GM21619 (cell line): ENCODE data around the gene ZSCAN10.
"Not testable (repeated sequence)": the region's sequence is repeated elsewhere in the genome, so short reads cannot be mapped to it uniquely, and the experiment has no call there.

Experiments
- ATAC-seq: cut with Tn5 transposase; IDR thresholded peaks from one replicate; pipeline ENCODE4 v1.9.1; 2021; ENCODE audit not compliant: unreplicated experiment

ZSCAN10 gene

DNA sequence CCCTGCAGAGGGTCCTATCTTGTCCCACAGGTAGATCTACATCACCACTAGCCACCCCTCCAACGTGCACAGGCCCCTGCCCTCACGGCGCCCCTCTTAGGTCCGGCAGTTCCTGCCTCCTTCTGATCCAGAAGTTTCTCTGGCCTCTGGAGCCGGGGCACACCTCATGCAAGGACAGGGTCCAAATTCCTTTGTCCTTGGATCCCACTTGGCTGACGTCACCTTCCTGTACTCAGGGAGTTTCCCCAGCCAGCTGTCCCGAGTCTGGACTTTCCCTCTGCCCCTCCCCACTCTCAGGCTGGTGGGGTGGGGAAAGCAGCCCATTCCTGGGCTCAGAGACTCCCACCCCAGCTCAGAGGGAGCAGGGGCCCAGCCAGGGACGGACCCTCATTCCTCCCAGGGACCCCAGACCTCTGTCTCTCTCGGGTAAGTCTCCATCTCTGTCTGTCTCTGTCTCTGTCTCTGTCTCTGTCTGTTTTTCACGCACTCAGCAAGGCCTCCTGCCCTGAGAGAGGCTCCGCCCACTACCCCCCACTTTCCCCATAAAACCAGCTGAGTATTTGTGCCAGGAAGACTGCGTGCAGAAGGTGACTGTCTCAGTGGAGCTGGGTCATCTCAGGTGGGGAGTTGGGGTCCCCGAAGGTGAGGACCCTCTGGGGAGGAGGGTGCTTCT, 33.9 kb downstream of the ZSCAN10 start, which contains the start of gene IL32:
IL32 (plus strand) TSS at position 572 of the 673 bp plus-strand sequence. CDS start 172 bp downstream, outside the sequence.
- peak; percentile 50 for ATAC-seq

DNA sequence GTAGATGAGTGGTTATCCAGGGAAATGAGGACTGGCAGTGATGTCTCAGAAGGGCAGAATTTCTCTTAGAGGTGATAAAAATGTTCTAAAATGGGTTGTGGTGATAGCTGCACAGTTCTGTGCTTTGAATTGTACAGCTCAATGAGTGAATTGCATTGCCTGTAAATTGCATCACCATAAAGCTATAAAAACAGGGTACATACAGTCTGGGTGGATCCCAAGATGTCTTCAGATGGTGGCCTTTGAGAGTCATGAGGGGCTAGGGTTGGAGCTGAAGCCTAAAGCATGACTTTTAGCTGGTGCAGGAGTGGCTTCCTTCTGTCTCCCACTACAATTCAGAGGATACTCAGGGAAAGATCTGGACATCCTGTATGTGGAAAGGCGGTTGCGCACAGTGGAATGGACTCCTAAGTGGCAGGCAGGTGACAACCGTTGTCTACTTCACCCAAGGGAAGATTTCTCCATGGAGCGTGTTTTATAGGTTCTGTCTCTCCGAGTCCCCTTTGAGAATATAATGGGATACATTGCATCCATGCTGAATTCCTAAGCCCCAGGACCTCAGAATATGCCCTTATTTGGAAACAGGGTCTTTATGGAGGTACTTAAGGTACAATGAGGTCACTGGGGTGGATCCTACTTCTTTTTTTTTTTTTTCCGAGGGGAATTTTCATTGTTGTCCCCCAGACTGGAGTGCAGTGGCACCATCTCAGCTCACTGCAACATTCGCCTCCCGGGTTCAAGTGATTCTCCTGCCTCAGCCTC, 35.3 kb downstream of the ZSCAN10 start:
- no peak for ATAC-seq

DNA sequence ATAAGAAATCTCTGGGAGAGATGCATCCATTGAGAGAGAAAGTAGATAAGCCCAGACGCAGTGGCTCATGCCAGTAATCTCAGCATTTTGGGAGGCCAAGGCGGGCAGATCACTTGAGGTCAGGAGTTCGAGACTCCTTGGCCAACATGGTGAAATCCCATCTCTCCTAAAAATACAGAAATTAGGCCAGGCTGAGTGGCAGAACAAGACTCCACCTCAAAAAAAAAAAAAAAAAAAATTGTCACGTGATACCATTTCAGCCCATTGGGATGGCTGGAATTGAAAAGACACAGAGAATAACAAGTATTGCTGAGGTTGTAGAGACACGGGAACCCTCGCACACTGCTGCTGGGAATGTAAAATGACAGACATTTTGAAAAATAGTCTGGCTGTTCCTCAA, 36.5 kb downstream of the ZSCAN10 start:
- no peak for ATAC-seq

DNA sequence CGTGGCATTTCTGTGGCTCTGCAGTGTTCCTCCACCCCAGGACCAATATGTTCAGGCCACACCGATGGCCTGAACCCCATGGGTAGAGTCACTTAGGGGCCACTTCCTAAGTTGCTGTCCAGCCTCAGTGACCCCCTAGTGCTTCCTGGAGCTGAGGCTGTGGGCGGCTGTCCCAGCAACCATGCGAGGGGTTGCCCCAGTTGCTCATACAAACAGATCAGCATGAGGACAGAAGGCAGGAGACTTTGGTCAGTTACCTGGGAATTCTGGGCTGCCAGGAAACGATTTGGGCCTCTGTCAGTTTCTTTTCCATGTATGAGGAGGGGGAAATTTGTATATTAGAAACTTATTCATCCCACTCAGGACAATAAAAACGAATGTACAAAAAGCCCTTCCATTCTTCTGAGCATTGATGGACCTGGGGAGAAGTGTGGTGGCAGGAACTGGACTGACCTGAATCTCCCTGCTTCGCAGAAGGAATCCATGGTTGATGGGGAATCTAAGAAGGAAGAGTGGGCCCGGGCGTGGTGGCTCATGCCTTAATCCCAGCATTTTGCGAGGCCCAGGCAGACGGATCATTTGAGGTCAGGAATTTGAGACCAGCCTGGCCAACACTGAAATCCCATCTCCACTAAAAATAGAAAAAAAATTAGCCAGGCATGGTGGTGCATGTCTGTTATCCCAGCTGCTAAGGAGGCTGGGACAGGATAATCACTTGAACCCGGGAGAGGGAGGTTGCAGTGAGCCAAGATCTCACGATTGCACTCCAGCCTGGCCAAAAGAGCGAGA, 38.6 kb downstream of the ZSCAN10 start:
- ATAC-seq = no peak

DNA sequence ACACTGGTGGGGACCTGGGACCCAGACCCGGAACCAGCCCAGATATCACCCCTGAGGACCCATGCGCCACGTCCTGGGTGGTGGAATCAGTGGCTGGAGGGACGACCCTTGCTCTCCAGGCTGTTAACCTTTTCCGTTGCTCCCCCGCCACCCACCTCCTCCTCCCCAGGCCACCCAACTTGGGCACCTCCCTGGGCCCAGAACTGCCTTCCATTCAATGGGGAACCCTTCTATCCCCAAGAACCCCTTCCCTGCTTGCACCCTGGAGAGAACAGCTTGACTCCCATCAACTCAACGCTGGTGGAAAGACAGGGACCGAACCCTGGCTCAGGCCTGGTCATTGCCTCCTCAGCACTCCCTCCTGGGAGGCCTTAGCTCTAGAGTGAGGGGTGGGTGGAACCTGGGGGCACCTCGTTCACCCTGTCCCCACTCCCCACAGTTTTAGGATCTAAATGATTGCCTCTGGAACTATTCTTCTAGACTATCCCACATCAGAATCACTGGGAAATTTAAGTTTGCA, 39.3 kb downstream of the ZSCAN10 start:
- no peak for ATAC-seq

DNA sequence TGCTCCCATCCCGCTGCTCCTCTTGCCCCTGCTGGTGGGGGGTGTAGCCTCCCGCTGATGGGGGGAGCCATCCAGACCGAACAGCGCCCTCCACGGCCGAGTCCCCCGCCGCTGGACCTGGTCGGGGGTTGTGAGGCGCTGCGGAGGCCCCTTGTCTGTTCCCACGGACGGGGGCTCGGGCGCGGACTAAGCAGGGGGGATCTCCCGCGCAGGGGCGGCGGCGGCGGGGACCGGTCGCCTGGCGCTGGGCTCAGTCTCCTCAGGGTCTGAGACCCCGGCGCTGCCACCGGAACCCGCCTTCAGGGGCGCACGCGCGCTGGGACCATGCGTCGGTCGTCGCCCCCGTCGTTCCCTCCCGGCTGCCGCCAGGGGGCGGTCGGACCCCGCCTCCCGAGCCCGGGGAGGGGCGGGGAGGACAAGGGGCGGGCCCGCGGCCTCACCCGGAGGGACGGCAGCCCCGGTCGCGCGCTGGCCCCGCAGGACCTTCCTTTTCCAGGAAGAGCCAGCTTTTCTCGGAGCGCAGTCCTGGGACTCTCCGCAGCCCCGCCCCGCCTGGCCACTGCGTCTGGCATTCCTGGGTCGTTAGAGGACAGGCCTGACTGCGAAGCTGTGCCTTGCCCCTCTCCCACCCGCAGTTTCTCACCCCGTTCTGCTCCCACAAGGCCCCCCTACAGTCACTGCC, 39.9 kb downstream of the ZSCAN10 start:
- peak; percentile 60 for ATAC-seq

DNA sequence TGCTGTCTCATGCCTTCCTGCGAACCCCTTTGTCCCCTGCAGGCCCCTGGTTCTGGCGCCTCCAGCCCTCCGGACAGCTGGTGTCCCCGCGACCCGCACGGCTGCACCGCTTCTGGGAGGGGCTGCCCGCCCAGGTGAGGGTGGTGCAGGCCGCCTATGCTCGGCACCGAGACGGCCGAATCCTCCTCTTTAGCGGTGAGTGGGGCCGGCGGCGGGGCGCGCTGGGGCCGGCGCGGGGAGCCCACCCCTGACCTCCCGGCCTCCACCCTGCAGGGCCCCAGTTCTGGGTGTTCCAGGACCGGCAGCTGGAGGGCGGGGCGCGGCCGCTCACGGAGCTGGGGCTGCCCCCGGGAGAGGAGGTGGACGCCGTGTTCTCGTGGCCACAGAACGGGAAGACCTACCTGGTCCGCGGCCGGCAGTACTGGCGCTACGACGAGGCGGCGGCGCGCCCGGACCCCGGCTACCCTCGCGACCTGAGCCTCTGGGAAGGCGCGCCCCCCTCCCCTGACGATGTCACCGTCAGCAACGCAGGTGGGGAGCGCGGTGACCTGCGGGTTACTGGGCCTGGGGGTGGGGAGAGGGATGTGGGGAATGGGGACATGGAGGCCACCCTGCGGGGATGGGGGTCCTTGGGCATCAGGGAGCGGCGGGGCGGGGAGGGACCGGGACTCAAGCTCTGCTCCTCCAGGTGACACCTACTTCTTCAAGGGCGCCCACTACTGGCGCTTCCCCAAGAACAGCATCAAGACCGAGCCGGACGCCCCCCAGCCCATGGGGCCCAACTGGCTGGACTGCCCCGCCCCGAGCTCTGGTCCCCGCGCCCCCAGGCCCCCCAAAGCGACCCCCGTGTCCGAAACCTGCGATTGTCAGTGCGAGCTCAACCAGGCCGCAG, 40.7 kb downstream of the ZSCAN10 start:
- ATAC-seq = peak; percentile 28

DNA sequence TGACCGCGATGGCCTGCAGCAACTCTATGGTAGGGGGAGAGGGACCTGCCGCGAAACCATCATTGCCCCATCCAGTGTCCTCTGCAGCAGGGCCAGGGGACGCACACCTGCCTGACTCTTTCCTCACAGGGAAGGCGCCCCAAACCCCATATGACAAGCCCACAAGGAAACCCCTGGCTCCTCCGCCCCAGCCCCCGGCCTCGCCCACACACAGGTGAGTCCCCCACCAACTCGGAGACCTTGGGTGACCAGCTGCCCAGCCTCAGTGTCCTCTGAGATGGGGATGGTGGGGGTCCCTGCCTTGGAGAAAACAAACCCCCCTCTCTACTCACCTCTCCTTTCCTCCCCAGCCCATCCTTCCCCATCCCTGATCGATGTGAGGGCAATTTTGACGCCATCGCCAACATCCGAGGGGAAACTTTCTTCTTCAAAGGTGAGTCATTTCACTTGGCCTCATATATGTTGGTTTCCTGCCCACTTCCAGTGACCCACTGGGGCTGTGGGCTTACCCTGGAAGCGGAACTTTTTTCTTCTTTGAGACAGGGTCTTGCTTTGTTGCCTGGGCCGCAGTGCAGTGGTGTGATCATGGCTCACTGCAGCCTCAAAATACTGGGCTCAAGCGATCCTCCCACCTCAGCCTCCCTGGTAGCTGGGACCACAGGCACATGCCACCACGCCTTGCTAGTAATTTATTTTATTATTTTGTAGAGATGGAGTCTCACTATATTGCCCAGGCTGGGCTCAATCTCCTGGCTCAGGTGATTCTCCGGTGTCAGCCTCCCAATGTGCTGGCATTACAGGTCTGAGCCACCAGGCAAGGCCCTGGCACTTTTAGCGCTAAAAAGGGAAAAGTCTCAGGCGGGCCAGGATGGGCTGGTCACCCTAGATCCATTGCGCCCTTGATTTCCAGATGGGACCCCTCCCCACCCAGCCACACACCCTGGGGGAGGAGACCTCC, 41.6 kb downstream of the ZSCAN10 start:
- no peak for ATAC-seq

DNA sequence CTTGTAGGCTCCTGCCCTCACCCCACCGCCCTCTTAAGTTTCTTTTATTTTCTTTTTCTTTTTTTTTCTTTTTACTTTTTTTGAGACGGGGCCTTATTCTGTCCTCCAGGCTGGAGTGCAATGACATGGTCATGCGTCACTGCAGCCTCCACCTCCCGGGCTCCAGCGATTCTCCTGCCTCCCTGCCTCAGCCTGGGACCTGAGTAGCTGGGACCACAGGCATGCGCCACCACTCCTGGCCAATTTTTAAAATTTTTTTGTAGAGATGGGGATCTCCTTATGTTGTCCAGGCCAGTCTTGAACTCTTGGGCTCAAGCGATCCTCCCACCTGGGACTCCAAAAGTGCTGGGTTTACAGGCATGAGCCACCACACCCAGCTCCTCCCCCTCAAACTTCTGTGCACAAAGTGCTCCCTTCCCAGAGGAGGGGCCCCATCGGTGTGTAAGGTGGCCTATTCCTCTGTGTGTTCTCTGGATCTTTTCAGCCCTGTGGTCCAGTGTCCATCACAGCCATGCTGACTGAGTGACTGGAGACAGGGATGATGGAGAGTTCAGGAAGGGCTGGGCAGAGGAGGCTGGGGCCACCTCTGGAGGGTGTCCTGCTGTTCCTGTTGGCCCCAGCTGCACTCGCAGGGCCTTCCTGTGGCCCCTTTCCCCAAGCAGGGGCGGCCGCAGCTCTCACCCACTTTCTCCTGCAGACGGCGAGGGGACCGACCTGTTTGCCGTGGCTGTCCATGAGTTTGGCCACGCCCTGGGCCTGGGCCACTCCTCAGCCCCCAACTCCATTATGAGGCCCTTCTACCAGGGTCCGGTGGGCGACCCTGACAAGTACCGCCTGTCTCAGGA, 42.5 kb downstream of the ZSCAN10 start:
- ATAC-seq = no peak

DNA sequence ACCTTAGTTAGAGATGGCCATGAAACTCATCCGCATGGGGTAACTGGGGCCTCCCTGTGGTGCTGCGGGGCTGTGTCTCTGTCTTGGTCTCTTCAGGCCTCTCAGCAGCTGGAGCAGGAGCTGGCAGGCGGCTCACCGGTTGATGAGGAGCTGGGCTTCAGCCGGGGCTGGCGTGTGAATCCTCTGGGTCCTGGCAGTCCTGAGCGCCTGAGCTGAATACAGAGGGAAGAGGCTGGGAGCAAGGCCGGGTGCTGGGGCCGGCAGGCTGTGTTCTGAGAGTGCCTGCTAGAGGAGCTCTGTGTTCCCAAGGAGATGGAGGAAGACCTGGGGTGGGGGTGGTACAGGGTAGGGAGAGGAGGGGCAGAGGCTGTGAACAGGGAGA, 43.4 kb downstream of the ZSCAN10 start:
- ATAC-seq = not testable (repeated sequence)

DNA sequence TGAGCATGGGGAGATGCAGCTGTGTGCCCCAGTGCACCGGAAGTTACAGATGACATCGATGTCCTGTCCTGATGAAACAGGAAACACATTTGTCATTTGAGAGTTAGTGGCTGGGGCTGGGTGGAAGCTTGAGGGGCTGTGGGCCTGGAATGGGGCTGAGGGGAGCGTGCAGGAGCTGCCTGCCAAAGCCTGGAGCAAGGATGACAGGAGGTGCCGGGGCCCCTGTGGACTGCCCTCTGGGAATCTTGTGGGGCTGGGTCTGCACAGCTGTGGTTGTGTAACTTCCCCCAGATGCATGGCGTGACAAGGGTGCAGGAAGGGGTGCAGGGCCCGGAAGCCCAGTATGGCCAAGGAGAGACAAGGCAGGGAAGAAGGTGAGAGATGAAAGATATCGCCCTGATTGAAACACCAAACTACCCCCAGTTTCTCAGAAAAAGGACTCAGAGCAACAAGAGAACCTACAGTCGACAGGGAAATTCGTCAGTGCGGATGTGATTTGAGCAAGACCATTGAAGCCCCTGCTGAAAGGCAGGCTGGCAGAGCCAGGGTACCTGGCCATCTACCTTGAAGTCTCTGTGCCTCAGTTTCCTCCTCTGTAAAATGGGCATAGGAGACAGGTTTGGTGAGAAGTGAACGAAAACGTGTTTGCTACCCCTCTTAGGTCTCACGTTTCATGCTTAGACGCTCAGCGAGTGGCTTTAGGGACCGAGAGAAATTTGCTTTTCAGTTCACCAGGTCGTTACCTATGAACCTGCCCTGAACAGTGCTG, 43.9 kb downstream of the ZSCAN10 start:
- ATAC-seq = no peak

DNA sequence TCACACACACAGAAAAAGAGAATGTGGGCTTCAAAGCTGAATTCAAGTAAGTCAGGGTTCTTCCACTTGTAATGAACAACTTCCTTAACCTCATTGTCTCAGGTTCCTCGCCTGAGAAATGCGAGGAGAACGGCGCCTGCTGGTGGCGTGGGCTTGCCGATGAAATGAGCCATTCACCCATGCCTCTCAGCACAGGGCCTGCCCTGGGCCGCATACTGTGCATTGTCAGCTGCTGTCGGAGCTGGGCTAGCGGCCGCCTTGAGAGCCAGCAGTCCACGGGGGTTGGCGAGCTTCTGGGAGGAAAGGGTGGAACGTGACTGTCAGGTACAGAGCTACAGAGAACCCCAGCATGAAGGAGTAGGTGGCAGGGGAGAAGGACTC, 45.8 kb downstream of the ZSCAN10 start:
- ATAC-seq = not testable (repeated sequence)

DNA sequence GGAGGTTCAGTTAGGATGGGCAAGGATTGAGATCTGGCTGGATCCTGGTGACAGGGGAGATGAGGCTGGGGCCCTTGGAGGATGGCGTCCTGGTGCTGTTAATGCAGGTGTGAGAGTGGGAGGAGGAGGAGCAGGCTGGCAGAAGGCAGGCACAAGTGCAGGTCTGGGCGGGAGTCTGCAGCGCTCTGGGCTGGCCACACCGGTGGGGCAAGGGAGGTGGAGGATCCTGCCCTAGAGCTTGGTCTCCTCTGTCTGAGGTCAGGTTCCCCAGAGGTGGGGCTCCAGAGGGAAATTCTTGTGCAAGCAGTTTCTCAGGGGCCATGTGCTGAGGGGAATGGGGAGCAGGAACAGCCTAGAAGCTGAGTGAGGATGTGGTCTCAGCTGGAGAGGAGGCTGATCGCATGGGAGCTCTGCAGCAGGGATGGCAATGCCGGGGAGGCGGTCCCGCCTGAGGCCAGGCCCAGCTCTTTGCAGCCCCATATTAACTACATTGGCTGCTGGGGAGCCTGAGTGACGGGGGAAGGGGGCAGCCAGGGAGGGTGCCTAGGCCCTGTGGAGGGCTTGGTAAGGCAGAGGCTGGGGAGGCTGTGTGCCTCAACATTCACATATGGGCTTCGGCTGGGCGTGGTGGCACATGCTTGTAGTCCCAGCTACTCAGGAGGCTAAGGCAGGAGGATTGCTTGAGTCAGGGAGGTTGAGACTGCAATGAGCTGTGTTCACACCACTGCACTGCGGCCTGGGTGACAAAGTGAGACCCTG, 46.3 kb downstream of the ZSCAN10 start:
- not testable (repeated sequence) for ATAC-seq

DNA sequence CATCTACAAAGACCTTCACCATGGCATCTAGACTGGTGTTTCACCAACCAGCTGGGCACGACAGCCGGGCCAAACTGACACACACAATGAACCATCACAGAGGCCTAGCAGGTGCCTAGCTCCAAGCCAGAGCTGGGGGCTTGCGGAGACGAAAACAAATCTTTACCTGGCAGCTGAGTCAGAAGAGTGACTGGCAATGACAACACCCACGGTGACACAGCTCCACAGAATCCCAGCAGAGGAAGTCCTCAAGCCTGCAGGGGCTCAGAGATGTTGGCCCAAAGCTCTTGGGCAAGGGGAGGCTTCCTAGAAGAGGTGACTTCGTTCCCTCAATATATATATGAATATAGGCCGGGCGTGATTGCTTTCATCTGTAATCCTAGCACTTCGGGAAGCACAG, 47.6 kb downstream of the ZSCAN10 start:
- ATAC-seq = no peak

DNA sequence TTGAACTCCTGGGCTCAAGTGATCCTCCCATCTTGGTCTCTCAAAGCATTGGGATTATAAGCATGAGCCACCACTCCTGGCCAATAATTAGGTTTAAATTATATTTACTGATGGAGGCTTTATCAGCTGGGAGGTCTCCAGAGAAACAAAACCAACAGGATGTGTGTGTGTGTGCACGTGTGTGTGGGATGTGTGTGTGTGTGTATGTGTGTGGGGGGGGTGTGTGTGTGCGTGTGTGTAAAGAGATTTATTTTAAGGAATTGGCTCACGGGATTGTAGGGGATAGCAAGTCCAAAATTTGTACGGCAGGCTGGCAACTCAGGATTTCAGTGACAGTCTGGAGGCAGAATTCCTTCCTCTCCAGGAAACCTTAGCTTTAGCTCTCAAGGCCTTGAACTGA, 48.1 kb downstream of the ZSCAN10 start:
- ATAC-seq = no peak

DNA sequence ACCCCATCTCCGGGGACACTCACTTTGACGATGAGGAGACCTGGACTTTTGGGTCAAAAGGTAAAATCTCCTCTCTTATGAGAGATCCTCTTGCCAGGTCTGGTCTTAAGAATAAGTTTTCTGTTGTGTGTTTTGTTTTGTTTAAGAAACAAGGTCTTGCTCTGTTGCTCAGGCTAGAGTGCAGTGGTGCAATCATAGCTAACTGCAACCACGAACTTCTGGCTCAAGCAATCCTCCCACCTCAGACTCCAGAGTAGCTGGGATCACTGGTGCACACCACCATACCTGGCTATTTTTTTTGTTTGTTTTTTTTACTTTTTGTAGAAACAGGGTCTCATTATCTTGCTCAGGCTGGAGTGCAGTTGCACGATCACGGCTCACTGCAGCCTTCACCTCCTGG, 48.6 kb downstream of the ZSCAN10 start:
- no peak for ATAC-seq
